Trophoblast cell (in vitro differentiated cells and primary cell): ENCODE results near the gene XDH.
A peak's percentile ranks its signal among the peaks of the same experiment; 100 is the strongest.

Experiments used
- DNase-seq, 2 donors: peaks; one replicate each; pipeline ENCODE4 v3.0.0-alpha.2; 2016
- H2AFZ ChIP-seq: 2 replicates; pipeline ENCODE4 v1.6.1; 2013; ENCODE audit warnings: low read length, moderate library complexity, mild to moderate bottlenecking; ENCODE audit not compliant: insufficient read depth, poor library complexity
- H2AK5ac ChIP-seq: 2 replicates; pipeline ENCODE4 v1.6.1; 2013; ENCODE audit warnings: mild to moderate bottlenecking, low read length
- H2BK120ac ChIP-seq: 2 replicates; pipeline ENCODE4 v1.6.1; 2013; ENCODE audit warnings: low read length, mild to moderate bottlenecking, moderate library complexity; ENCODE audit not compliant: insufficient read depth, poor library complexity
- H2BK12ac ChIP-seq: 2 replicates; pipeline ENCODE4 v1.6.1; 2013; ENCODE audit warnings: mild to moderate bottlenecking, low read length, moderate library complexity
- H2BK5ac ChIP-seq: 2 replicates; pipeline ENCODE4 v1.6.1; 2013; ENCODE audit warnings: low read length, low read depth, moderate library complexity, mild to moderate bottlenecking; ENCODE audit not compliant: poor library complexity
- H3K14ac ChIP-seq: 2 replicates; pipeline ENCODE4 v1.6.1; 2013; ENCODE audit warnings: mild to moderate bottlenecking, low read length
- H3K18ac ChIP-seq: 2 replicates; pipeline ENCODE4 v1.6.1; 2013; ENCODE audit warnings: mild to moderate bottlenecking, low read length
- H3K23ac ChIP-seq: 2 replicates; pipeline ENCODE4 v1.6.1; 2013; ENCODE audit warnings: low read length
- H3K27ac ChIP-seq: 2 replicates; pipeline ENCODE4 v1.5.1; 2013; ENCODE audit warnings: low read depth, mild to moderate bottlenecking, inconsistent platforms, low read length, moderate library complexity
- H3K27me3 ChIP-seq: 2 replicates; pipeline ENCODE4 v1.6.1; 2013; ENCODE audit warnings: inconsistent platforms, mild to moderate bottlenecking, low read length, moderate library complexity; ENCODE audit not compliant: insufficient read depth
- H3K36me3 ChIP-seq, 2 experiments: 1 replicate in 1 of 2; 2 replicates in 1 of 2; pipeline ENCODE4 v1.6.1; 2013; ENCODE audit warnings: low read length in 2 of 2, mild to moderate bottlenecking in 2 of 2, moderate library complexity in 1 of 2; ENCODE audit not compliant: insufficient read depth in 2 of 2, control insufficient read depth in 1 of 2
- H3K4ac ChIP-seq: 2 replicates; pipeline ENCODE4 v1.6.1; 2013; ENCODE audit warnings: low read depth, mild to moderate bottlenecking, low read length, moderate library complexity
- H3K4me1 ChIP-seq, 2 experiments: 1 replicate in 1 of 2; 2 replicates in 1 of 2; pipeline ENCODE4 v1.6.1; 2013; ENCODE audit warnings: low read length in 2 of 2, mild to moderate bottlenecking in 2 of 2, moderate library complexity in 1 of 2; ENCODE audit not compliant: insufficient read depth in 2 of 2, control insufficient read depth in 1 of 2
- H3K4me2 ChIP-seq: 2 replicates; pipeline ENCODE4 v1.6.1; 2013; ENCODE audit warnings: inconsistent platforms, mild to moderate bottlenecking, low read length, moderate library complexity
- H3K4me3 ChIP-seq: 2 replicates; pipeline ENCODE4 v1.5.1; 2013; ENCODE audit warnings: mild to moderate bottlenecking, low read depth, low read length, inconsistent platforms
- H3K79me1 ChIP-seq: one replicate; pipeline ENCODE4 v1.6.1; 2013; ENCODE audit warnings: low read length
- H3K79me2 ChIP-seq: 2 replicates; pipeline ENCODE4 v1.6.1; 2013; ENCODE audit warnings: low read length, mild to moderate bottlenecking; ENCODE audit not compliant: control insufficient read depth, insufficient read depth, poor library complexity
- H3K9ac ChIP-seq: 2 replicates; pipeline ENCODE4 v1.6.1; 2013; ENCODE audit warnings: mild to moderate bottlenecking, low read length
- H3K9me3 ChIP-seq: 2 replicates; pipeline ENCODE4 v1.6.1; 2013; ENCODE audit warnings: low read depth, mild to moderate bottlenecking, control low read depth, inconsistent platforms, low read length; ENCODE audit not compliant: insufficient read depth
- H4K12ac ChIP-seq: 2 replicates; pipeline ENCODE4 v1.6.1; 2013; ENCODE audit warnings: low read depth, mild to moderate bottlenecking, low read length, moderate library complexity
- H4K8ac ChIP-seq: 2 replicates; pipeline ENCODE4 v1.6.1; 2013; ENCODE audit warnings: low read depth, mild to moderate bottlenecking, low read length, moderate library complexity
- H4K91ac ChIP-seq: one replicate; pipeline ENCODE4 v1.6.1; 2013; ENCODE audit warnings: low read depth, mild to moderate bottlenecking, low read length, moderate library complexity
- WGBS: extraction: QIAGEN DNeasy Blood & Tissue Kit; methylation state at CpG from one replicate; pipeline ENCODE4 v1.1.7; 2013; ENCODE audit warnings: missing lambda C conversion rate; ENCODE audit not compliant: insufficient read length, insufficient coverage; ENCODE audit errors: extremely low coverage; 5-methylcytosine and 5-hydroxymethylcytosine counted together

The XDH gene

GRCh38 chr2:31312898-31313297 lies 101.6 kb downstream of the XDH start:
- Histone ChIP-seq H2AK5ac (no peak overlapping the region), H3K27ac (no peak overlapping the region), H4K91ac (no peak overlapping the region), H3K27me3 (no peaks in the 10 kb centered on the region), H3K79me1 (no peaks in the 10 kb centered on the region), H3K14ac (no peak overlapping the region), H3K9me3 (peaks cover 3% of the 10 kb centered on the region), H3K4me3 (no peak overlapping the region), H4K8ac (no peak overlapping the region), H2BK5ac (no peak overlapping the region), H2BK12ac (no peak overlapping the region), H2AFZ (no peak overlapping the region), H3K79me2 (no peaks in the 10 kb centered on the region), H3K9ac (no peak overlapping the region), H3K23ac (no peak overlapping the region), H2BK120ac (no peak overlapping the region), H3K18ac (no peak overlapping the region), H4K12ac (no peak overlapping the region), H3K4ac (no peak overlapping the region), H3K36me3 (no peaks in the 10 kb centered on the region), H3K4me2 (no peak overlapping the region), H3K4me1 (peaks cover 0 to 3% of the 10 kb centered on the region in 2 experiments)
- WGBS, result no CpG with 5 or more reads among the region's 3 CpGs
- DNase-seq, result no peak

GRCh38 chr2:31304816-31305215 lies 109.7 kb downstream of the XDH start:
- no peak overlapping the region for H2AK5ac ChIP-seq
- no peak overlapping the region for H2BK12ac ChIP-seq
- H3K4ac ChIP-seq, result no peak overlapping the region
- no peak overlapping the region for H3K9ac ChIP-seq
- H3K9me3 ChIP-seq, result no peaks in the 10 kb centered on the region
- no CpG with 5 or more reads among the region's 2 CpGs for WGBS
- no peak overlapping the region for H3K18ac ChIP-seq
- H3K79me2 ChIP-seq, result no peaks in the 10 kb centered on the region
- H4K8ac ChIP-seq, result no peak overlapping the region
- H3K4me3 ChIP-seq, result no peak overlapping the region
- no peaks in the 10 kb centered on the region for H3K27me3 ChIP-seq
- H3K36me3 ChIP-seq, result no peaks in the 10 kb centered on the region
- no peak overlapping the region for H3K4me2 ChIP-seq
- H3K23ac ChIP-seq, result no peak overlapping the region
- no peak overlapping the region for H2BK120ac ChIP-seq
- no peak overlapping the region for H2AFZ ChIP-seq
- DNase-seq, result no peak
- H3K27ac ChIP-seq, result no peak overlapping the region
- no peak overlapping the region for H4K91ac ChIP-seq
- H3K14ac ChIP-seq, result no peak overlapping the region
- H4K12ac ChIP-seq, result no peak overlapping the region
- peaks cover 11 to 15% of the 10 kb centered on the region in 2 experiments for H3K4me1 ChIP-seq
- no peak overlapping the region for H2BK5ac ChIP-seq
- H3K79me1 ChIP-seq, result peaks cover 9% of the 10 kb centered on the region

GRCh38 chr2:31302940-31303563 lies 111.5 kb downstream of the XDH start:
- no peaks in the 10 kb centered on the region for H3K27me3 ChIP-seq
- H3K36me3 ChIP-seq, result no peaks in the 10 kb centered on the region
- no peak overlapping the region for H4K12ac ChIP-seq
- peak overlapping the region; percentile 65 for H3K27ac ChIP-seq
- H3K9ac ChIP-seq, result no peak overlapping the region
- WGBS, result no CpG with 5 or more reads among the region's 9 CpGs
- H4K8ac ChIP-seq, result no peak overlapping the region
- no peak overlapping the region for H3K4me3 ChIP-seq
- DNase-seq, result no peak
- no peak overlapping the region for H2BK120ac ChIP-seq
- H2AFZ ChIP-seq, result no peak overlapping the region
- H2BK12ac ChIP-seq, result peak overlapping the region; percentile 78
- no peak overlapping the region for H3K4me2 ChIP-seq
- H4K91ac ChIP-seq, result peak overlapping the region; percentile 77
- H3K79me1 ChIP-seq, result peaks cover 9% of the 10 kb centered on the region
- H3K79me2 ChIP-seq, result no peaks in the 10 kb centered on the region
- H3K18ac ChIP-seq, result no peak overlapping the region
- H3K4ac ChIP-seq, result peak overlapping the region; percentile 44
- peak overlapping the region; percentile 68 for H2BK5ac ChIP-seq
- H3K14ac ChIP-seq, result peak overlapping the region; percentile 61
- H3K4me1 ChIP-seq, result peaks cover 11 to 15% of the 10 kb centered on the region in 2 experiments
- no peak overlapping the region for H2AK5ac ChIP-seq
- H3K23ac ChIP-seq, result no peak overlapping the region
- no peaks in the 10 kb centered on the region for H3K9me3 ChIP-seq

GRCh38 chr2:31300309-31300708 lies 114.2 kb downstream of the XDH start:
- no peak overlapping the region for H2AFZ ChIP-seq
- no peak overlapping the region for H3K4ac ChIP-seq
- peaks cover 11 to 15% of the 10 kb centered on the region in 2 experiments for H3K4me1 ChIP-seq
- H3K27ac ChIP-seq, result no peak overlapping the region
- H3K36me3 ChIP-seq, result no peaks in the 10 kb centered on the region
- H2BK5ac ChIP-seq, result no peak overlapping the region
- no peak overlapping the region for H3K14ac ChIP-seq
- no peak overlapping the region for H4K91ac ChIP-seq
- no peak overlapping the region for H3K18ac ChIP-seq
- H4K8ac ChIP-seq, result no peak overlapping the region
- H3K27me3 ChIP-seq, result no peaks in the 10 kb centered on the region
- no peak overlapping the region for H3K23ac ChIP-seq
- DNase-seq, result no peak
- H3K79me2 ChIP-seq, result no peaks in the 10 kb centered on the region
- H3K4me2 ChIP-seq, result no peak overlapping the region
- H3K79me1 ChIP-seq, result peaks cover 9% of the 10 kb centered on the region
- no peak overlapping the region for H3K4me3 ChIP-seq
- H2BK120ac ChIP-seq, result no peak overlapping the region
- H2BK12ac ChIP-seq, result no peak overlapping the region
- H2AK5ac ChIP-seq, result no peak overlapping the region
- H3K9ac ChIP-seq, result no peak overlapping the region
- H3K9me3 ChIP-seq, result no peaks in the 10 kb centered on the region
- H4K12ac ChIP-seq, result no peak overlapping the region
